ENCODE results near the gene REPS1. TPM values are rescaled to one million over a fixed set of nuclear protein-coding genes. Genes with fewer than 3 reads are reported as not detected.
A peak's percentile ranks its signal among the peaks of the same experiment; 100 is the strongest.

The REPS1 gene
- total and polyA plus RNA-seq, 2 of the 13 experiments (the other 11 are each of a cell fraction or from before 2014, with no cell fraction given) = 36.4 to 38.3 TPM

DNA sequence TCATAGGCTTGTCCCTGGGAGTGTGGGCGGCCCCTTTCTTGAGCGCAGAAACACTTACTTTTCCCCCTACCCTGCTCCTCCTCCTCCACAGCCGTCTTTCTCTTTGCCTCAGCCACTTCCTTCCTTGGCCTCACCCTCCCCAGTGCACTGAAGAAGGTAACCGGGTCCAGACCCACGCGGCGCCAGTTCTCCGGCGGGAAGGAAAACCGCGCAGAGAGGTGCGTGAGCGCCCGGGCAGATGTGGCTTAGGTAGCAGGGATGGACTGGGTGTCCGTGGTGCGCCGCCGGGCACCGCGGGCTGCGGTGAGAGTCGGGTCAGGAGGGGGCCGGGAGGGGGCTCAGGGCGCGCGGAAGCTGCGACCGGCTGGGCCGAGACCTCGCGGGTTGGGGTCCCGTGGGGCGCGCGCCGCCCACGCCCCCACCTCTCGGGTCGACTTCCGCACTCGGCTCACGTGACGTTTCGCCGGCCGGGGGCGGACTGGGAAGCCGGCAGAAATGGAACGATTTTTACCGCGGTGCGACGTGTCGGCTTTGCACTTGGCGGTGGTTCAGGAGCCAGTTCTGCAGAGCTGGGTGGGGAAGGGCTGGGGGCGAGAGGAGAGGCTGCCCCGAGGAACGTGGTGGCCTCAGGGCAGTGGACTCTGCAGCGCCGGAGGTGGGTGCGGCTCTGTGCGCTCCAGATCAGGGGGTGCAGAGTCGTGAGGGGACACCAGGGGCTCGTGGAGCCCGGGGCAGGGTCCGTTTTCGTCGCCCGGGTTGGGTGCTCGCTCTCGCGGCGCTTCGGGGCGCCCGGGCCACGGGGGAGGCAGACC, 40.8 kb upstream of the REPS1 start, which contains the start of gene ABRACL (continued):
- no peak for TF ChIP-seq ZGPAT (CRISPR knock-in tag; IDR thresholded peaks at IDR 0.05)
- no peak for TF ChIP-seq ZNF740 (CRISPR knock-in tag; IDR thresholded peaks at IDR 0.05)
- no peak for TF ChIP-seq ZNF33A (CRISPR knock-in tag; IDR thresholded peaks at IDR 0.05; ENCODE audit: borderline replicate concordance)
- TF ChIP-seq FOXJ3 (CRISPR knock-in tag; IDR thresholded peaks at IDR 0.05; ENCODE audit: borderline replicate concordance) = no peak
- TF ChIP-seq ZNF331 (CRISPR knock-in tag; IDR thresholded peaks at IDR 0.05) = no peak
- no peak for TF ChIP-seq CAMTA2 (CRISPR knock-in tag; IDR thresholded peaks at IDR 0.05; ENCODE audit: borderline replicate concordance)
- no peak for TF ChIP-seq MED1 (CRISPR knock-in tag; IDR thresholded peaks at IDR 0.05)
- TF ChIP-seq ZSCAN12 (CRISPR knock-in tag; IDR thresholded peaks at IDR 0.05) = no peak
- TF ChIP-seq ZNF703 (CRISPR knock-in tag; IDR thresholded peaks at IDR 0.05; ENCODE audit: borderline replicate concordance) = no peak
- TF ChIP-seq TEAD2 (CRISPR knock-in tag; IDR thresholded peaks at IDR 0.05) = no peak
- no peak for TF ChIP-seq CREM (IDR thresholded peaks at IDR 0.05)
- TF ChIP-seq CREM (CRISPR knock-in tag; IDR thresholded peaks at IDR 0.05) = no peak
- TF ChIP-seq KDM1A (CRISPR knock-in tag; IDR thresholded peaks at IDR 0.05) = no peak
- peak; percentile 63; the same call in 1 of the 2 replicates for TF ChIP-seq NR0B2 (CRISPR knock-in tag; IDR thresholded peaks at IDR 0.05)
- no peak for TF ChIP-seq NFE2L1 (CRISPR knock-in tag; IDR thresholded peaks at IDR 0.05; ENCODE audit: borderline replicate concordance)
- TF ChIP-seq SIN3B (IDR thresholded peaks at IDR 0.05; ENCODE audit: low read length) = no peak
- no peak for TF ChIP-seq ATF1 (CRISPR knock-in tag; IDR thresholded peaks at IDR 0.05)
- TF ChIP-seq DBP (CRISPR knock-in tag; IDR thresholded peaks at IDR 0.05; ENCODE audit: not compliant biosample characterization) = no peak
- peak; percentile 42; the same call in 1 of the 2 replicates for TF ChIP-seq ZNF333 (CRISPR knock-in tag; IDR thresholded peaks at IDR 0.05; ENCODE audit: borderline replicate concordance)
- TF ChIP-seq, protein P1, sequence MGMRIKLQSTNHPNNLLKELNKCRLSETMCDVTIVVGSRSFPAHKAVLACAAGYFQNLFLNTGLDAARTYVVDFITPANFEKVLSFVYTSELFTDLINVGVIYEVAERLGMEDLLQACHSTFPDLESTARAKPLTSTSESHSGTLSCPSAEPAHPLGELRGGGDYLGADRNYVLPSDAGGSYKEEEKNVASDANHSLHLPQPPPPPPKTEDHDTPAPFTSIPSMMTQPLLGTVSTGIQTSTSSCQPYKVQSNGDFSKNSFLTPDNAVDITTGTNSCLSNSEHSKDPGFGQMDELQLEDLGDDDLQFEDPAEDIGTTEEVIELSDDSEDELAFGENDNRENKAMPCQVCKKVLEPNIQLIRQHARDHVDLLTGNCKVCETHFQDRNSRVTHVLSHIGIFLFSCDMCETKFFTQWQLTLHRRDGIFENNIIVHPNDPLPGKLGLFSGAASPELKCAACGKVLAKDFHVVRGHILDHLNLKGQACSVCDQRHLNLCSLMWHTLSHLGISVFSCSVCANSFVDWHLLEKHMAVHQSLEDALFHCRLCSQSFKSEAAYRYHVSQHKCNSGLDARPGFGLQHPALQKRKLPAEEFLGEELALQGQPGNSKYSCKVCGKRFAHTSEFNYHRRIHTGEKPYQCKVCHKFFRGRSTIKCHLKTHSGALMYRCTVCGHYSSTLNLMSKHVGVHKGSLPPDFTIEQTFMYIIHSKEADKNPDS (CRISPR knock-in tag; IDR thresholded peaks at IDR 0.05) = peak; percentile 56; the same call in 1 of the 2 replicates
- peak; percentile 70 for TF ChIP-seq POGK (CRISPR knock-in tag; conservative IDR thresholded peaks at IDR 0.05)
- TF ChIP-seq KDM5B (CRISPR knock-in tag; IDR thresholded peaks at IDR 0.05; ENCODE audit: borderline replicate concordance) = peak; percentile 62; the same call in 1 of the 2 replicates
